ENCODE measurements around the gene VPS18.

DNA sequence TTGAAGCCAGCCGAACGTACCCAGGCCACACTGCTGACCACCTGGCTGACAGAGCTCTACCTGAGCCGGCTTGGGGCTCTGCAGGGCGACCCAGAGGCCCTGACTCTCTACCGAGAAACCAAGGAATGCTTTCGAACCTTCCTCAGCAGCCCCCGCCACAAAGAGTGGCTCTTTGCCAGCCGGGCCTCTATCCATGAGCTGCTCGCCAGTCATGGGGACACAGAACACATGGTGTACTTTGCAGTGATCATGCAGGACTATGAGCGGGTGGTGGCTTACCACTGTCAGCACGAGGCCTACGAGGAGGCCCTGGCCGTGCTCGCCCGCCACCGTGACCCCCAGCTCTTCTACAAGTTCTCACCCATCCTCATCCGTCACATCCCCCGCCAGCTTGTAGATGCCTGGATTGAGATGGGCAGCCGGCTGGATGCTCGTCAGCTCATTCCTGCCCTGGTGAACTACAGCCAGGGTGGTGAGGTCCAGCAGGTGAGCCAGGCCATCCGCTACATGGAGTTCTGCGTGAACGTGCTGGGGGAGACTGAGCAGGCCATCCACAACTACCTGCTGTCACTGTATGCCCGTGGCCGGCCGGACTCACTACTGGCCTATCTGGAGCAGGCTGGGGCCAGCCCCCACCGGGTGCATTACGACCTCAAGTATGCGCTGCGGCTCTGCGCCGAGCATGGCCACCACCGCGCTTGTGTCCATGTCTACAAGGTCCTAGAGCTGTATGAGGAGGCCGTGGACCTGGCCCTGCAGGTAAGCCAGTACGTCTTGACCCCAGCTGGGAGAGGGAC lies 6.2 kb downstream of the VPS18 start:
- TF ChIP-seq POLR2AphosphoS5 (IDR thresholded peaks at IDR 0.05; ENCODE audit: borderline replicate concordance, low read depth, low read length) (no peak), EZH2 (IDR thresholded peaks at IDR 0.05) (no peak)

Measured in SK-N-MC (cell line).